Measurements from ENCODE around the gene UXS1. TPM values are rescaled to one million over a fixed set of nuclear protein-coding genes. Genes with fewer than 3 reads are reported as not detected.

UXS1 gene
- total RNA-seq, 2 experiments from 2014 or later = 20.5 to 21.9 TPM

DNA sequence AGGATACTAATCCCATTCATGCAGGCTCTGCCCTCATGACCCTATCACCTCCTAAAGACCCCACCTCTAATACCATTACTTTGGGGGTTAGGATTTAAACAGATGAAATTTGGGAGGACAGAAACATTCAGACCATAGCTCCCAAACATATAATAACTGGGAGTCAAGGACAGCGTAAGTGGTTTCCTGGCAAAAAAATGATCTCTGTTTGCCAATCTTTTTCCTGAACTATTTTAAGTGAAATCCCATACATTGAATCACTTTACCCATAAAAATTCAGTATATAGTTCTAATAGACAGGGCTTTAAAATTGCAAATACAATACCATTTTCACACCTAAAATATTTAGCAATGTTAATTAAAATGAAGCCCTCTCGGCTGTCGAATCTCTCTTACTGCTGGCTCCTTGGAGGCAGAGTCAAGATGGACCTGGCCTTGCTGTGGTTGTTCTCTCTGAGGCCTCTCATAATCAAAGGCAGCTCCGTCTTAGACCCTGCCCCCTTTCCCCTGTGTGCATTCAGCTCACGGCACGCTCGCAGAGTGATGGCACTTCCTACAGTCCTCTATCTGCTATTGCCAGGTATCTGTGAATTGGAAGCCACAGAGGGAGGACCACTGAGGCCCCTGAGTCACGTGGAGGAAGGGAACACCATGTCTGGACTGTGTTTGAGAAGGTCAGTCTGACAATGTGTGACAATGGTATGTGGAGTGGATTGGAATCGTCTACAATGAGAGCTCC is 132.3 kb downstream of the UXS1 start:
- ChIA-PET POLR2A (interaction anchor here (1.5 kb wide), 1 partner anchor 10 kb away, joined by 4 read pairs; no protein-coding TSS in a partner anchor), CTCF (ENCODE audit: unreplicated experiment) (no interaction called here)
- DNase-seq (ENCODE audit: low spot score) = no peak

DNA sequence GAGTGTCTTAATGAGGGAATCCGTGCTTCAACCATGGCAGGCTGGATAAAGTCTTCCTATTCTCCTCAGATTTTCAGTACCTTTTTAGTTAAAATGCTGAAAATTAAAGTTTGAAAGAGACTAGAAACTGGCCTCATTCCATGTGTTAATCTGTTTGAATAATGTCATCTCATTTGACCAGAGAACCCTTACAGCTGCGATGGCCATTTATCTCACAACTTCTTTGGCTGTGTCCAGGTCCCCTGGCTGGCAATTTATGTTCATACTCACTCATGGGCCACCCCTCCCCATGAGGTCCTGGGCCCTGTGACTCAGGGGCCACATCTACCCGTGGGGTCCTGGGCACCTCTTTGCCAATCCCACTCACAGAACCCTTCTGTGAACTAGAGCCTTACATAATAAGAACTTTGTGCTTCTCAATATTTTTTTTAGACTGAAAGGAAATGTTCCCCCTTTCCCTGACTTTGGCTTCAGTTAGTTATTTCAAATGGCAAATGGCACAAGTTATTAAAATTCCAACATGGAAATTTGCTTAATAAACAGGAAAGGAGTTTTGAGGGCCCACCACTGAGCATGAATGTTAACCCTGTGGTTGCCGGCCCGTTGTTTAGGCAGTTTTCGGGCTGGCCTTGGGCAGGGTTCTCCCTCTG is 134.6 kb downstream of the UXS1 start:
- no peak for DNase-seq (ENCODE audit: low spot score)
- no peaks in the 10 kb centered on the region for H3K9me3 ChIP-seq (ENCODE audit: low read length)
- no peaks in the 10 kb centered on the region for H3K9me2 ChIP-seq (ENCODE audit: insufficient read depth, low read length)
- H3K4me3 ChIP-seq (ENCODE audit: low read depth, low read length, poor library complexity, severe bottlenecking) = no peak overlapping the region
- no peaks in the 10 kb centered on the region for H3K4me1 ChIP-seq (ENCODE audit: insufficient read depth, low read length, poor library complexity, severe bottlenecking)
- no peak overlapping the region for H3K27ac ChIP-seq (ENCODE audit: low read depth, low read length, poor library complexity, severe bottlenecking)
- H3K36me3 ChIP-seq (ENCODE audit: insufficient read depth, low read length) = no peaks in the 10 kb centered on the region
- ChIA-PET CTCF (ENCODE audit: unreplicated experiment) (no interaction called here), POLR2A (no interaction called here)
- H3K79me2 ChIP-seq (ENCODE audit: insufficient read depth, low read depth, low read length) = no peaks in the 10 kb centered on the region
- H2AFZ ChIP-seq (ENCODE audit: low read length) = no peak overlapping the region
- no TSS peak for BruUV-seq (replicated peaks)
- TF ChIP-seq, protein P1, sequence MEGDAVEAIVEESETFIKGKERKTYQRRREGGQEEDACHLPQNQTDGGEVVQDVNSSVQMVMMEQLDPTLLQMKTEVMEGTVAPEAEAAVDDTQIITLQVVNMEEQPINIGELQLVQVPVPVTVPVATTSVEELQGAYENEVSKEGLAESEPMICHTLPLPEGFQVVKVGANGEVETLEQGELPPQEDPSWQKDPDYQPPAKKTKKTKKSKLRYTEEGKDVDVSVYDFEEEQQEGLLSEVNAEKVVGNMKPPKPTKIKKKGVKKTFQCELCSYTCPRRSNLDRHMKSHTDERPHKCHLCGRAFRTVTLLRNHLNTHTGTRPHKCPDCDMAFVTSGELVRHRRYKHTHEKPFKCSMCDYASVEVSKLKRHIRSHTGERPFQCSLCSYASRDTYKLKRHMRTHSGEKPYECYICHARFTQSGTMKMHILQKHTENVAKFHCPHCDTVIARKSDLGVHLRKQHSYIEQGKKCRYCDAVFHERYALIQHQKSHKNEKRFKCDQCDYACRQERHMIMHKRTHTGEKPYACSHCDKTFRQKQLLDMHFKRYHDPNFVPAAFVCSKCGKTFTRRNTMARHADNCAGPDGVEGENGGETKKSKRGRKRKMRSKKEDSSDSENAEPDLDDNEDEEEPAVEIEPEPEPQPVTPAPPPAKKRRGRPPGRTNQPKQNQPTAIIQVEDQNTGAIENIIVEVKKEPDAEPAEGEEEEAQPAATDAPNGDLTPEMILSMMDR (conservative IDR thresholded peaks at IDR 0.05; ENCODE audit: low read length) = no peak
- no peak for TF ChIP-seq EZH2phosphoT487 (IDR thresholded peaks at IDR 0.05; ENCODE audit: borderline replicate concordance, low read depth, low read length)
- H3K4me2 ChIP-seq (ENCODE audit: low read length) = no peak overlapping the region
- intact Hi-C loops (cut with micrococcal nuclease; ENCODE audit: unreplicated experiment) = no loop called here
- no peaks in the 10 kb centered on the region for H4K20me1 ChIP-seq (ENCODE audit: insufficient read depth, low read length)

More for the DNA sequence above, 132.3 kb downstream of the UXS1 start:
- Histone ChIP-seq H3K27ac (ENCODE audit: low read depth, low read length, poor library complexity, severe bottlenecking) (no peak overlapping the region), H3K9me3 (ENCODE audit: low read length) (no peaks in the 10 kb centered on the region), H3K36me3 (ENCODE audit: insufficient read depth, low read length) (no peaks in the 10 kb centered on the region), H4K20me1 (ENCODE audit: insufficient read depth, low read length) (no peaks in the 10 kb centered on the region), H3K4me2 (ENCODE audit: low read length) (no peak overlapping the region), H3K4me3 (ENCODE audit: low read depth, low read length, poor library complexity, severe bottlenecking) (no peak overlapping the region), H2AFZ (ENCODE audit: low read length) (no peak overlapping the region), H3K9me2 (ENCODE audit: insufficient read depth, low read length) (no peaks in the 10 kb centered on the region), H3K79me2 (ENCODE audit: insufficient read depth, low read depth, low read length) (no peaks in the 10 kb centered on the region), H3K4me1 (ENCODE audit: insufficient read depth, low read length, poor library complexity, severe bottlenecking) (no peaks in the 10 kb centered on the region)
- intact Hi-C loops (cut with micrococcal nuclease; ENCODE audit: unreplicated experiment) = no loop called here
- BruUV-seq (replicated peaks) = no TSS peak
- no peak for TF ChIP-seq EZH2phosphoT487 (IDR thresholded peaks at IDR 0.05; ENCODE audit: borderline replicate concordance, low read depth, low read length)
- TF ChIP-seq, protein P1 (conservative IDR thresholded peaks at IDR 0.05; ENCODE audit: low read length) = no peak
